Measurements from ENCODE around the gene E2F7. TPM values are rescaled to one million over a fixed set of nuclear protein-coding genes. Genes with fewer than 3 reads are reported as not detected.
A peak's percentile ranks its signal among the peaks of the same experiment; 100 is the strongest.

E2F7 gene
- total and polyA plus RNA-seq, 2 of the 13 experiments (the other 11 are each of a cell fraction or from before 2014, with no cell fraction given), result 1.7 to 7.3 TPM

DNA sequence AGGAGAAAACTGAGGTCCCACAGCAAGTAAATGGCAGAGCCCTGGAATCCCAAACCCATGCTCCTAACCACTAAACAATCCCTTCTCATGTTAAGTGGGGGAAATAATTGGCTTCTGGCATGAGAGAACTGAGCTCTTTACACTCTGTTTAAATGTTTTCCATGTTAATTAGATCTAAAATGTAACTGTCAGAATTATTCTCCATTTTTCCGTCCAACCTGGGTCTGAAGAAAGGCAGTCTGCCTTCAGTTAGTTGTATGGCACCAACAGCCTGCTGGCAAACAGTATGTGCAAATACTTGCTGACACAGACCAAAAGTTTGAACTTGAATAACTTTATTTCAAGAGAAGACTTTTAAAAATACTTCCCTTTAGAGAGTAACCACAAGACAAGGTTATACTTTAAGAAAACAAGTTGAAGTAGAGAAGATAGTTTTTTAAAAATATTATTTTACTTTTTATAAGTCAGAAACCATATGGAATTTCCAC, 59.7 kb downstream of the E2F7 start:
- H3K79me2 ChIP-seq (ENCODE audit: insufficient read depth, low read length), result no peaks in the 10 kb centered on the region

More for the DNA sequence above, 59.7 kb downstream of the E2F7 start:
- WGBS (ENCODE audit: low lambda C conversion rate), result 8% methylated on average over 1 of the region's 1 CpG
- TF ChIP-seq, protein P1, sequence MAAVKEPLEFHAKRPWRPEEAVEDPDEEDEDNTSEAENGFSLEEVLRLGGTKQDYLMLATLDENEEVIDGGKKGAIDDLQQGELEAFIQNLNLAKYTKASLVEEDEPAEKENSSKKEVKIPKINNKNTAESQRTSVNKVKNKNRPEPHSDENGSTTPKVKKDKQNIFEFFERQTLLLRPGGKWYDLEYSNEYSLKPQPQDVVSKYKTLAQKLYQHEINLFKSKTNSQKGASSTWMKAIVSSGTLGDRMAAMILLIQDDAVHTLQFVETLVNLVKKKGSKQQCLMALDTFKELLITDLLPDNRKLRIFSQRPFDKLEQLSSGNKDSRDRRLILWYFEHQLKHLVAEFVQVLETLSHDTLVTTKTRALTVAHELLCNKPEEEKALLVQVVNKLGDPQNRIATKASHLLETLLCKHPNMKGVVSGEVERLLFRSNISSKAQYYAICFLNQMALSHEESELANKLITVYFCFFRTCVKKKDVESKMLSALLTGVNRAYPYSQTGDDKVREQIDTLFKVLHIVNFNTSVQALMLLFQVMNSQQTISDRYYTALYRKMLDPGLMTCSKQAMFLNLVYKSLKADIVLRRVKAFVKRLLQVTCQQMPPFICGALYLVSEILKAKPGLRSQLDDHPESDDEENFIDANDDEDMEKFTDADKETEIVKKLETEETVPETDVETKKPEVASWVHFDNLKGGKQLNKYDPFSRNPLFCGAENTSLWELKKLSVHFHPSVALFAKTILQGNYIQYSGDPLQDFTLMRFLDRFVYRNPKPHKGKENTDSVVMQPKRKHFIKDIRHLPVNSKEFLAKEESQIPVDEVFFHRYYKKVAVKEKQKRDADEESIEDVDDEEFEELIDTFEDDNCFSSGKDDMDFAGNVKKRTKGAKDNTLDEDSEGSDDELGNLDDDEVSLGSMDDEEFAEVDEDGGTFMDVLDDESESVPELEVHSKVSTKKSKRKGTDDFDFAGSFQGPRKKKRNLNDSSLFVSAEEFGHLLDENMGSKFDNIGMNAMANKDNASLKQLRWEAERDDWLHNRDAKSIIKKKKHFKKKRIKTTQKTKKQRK (IDR thresholded peaks at IDR 0.05; ENCODE audit: low read length), result no peak
- TF ChIP-seq TEAD2 (CRISPR knock-in tag; IDR thresholded peaks at IDR 0.05), result no peak
- TF ChIP-seq NFKBIZ (CRISPR knock-in tag; IDR thresholded peaks at IDR 0.05), result no peak
- no peak for TF ChIP-seq PHF20 (CRISPR knock-in tag; IDR thresholded peaks at IDR 0.05)
- peak in 1 of 2 experiments; percentile 33; a peak in 1 of 4 replicates for TF ChIP-seq MAFK (conservative IDR thresholded peaks at IDR 0.05 in 1 of 2, IDR thresholded peaks at IDR 0.05 in 1 of 2; ENCODE audit: low read length in 2 of 2)
- DNase-seq (ENCODE audit: low spot score) (no peak), FAIRE-seq (no peak), ATAC-seq (no peak)
- Histone ChIP-seq H3K9me3 (ENCODE audit: low read length) (no peaks in the 10 kb centered on the region), H4K20me1 (ENCODE audit: insufficient read depth, low read length) (no peaks in the 10 kb centered on the region), H3K4me3 (replicated peaks in 1 of 3; ENCODE audit: insufficient read depth in 1 of 3, low read depth in 2 of 3, low read length in 3 of 3) (no peak overlapping the region), H3K27me3 (ENCODE audit: control insufficient read depth in 1 of 2, insufficient read depth in 2 of 2, low read length in 2 of 2) (peaks cover 0 to 5% of the 10 kb centered on the region in 2 experiments; a peak in 1 of 5 replicates), H3K4me2 (ENCODE audit: low read depth, low read length) (no peak overlapping the region), H2AFZ (ENCODE audit: low read length) (no peak overlapping the region), H3K4me1 (ENCODE audit: insufficient read depth, low read length) (peaks cover 5% of the 10 kb centered on the region; the same call in 1 of the 2 replicates), H3K9ac (ENCODE audit: insufficient read depth, low read depth, low read length) (no peak overlapping the region), H3K27ac (ENCODE audit: extremely low read length, insufficient read depth, low read length) (no peak overlapping the region), H3K36me3 (replicated peaks in 1 of 2; ENCODE audit: control insufficient read depth in 1 of 2, insufficient read depth in 2 of 2, low read length in 2 of 2) (no peaks in the 10 kb centered on the region)
- in situ Hi-C loops (cut with HindIII; ENCODE audit: extremely low pct_ligation_motif_present, low pct_unique_long_range_greater_than_20kb), result loop anchor here (5.0 kb wide), 1 partner anchor 383 kb away; no protein-coding TSS in a partner anchor
- no TSS peak for BruUV-seq (replicated peaks)
- intact Hi-C loops (cut with micrococcal nuclease; ENCODE audit: unreplicated experiment), result no loop called here
- ChIA-PET CTCF (ENCODE audit: low intra/inter-chr PET ratio, low total read pairs) (no interaction called here), POLR2A (no interaction called here)
